ENCODE data around the gene DOCK3.

GRCh38 chr3:51297333-51297732 is 622.6 kb downstream of the DOCK3 start:
- TF ChIP-seq POLR2AphosphoS5 (IDR thresholded peaks at IDR 0.05; ENCODE audit: borderline replicate concordance, low read depth, low read length): no peak
- TF ChIP-seq EZH2 (IDR thresholded peaks at IDR 0.05): no peak
- no peak for TF ChIP-seq FOXP2 (optimal IDR thresholded peaks at IDR 0.05; ENCODE audit: control extremely low read depth, extremely low read length, insufficient read depth)
